HepG2 (cell line): ENCODE results near the gene USP28. TPM values are rescaled to one million over a fixed set of nuclear protein-coding genes. Genes with fewer than 3 reads are reported as not detected.

Source experiments
- ASH2L ChIP-seq: fragments of 300-600, 200-600 bp; sonication (generic); IDR thresholded peaks from 2 replicates; pipeline ENCODE4 v1.7.0; 2017; ENCODE audit warnings: low read depth, mild to moderate bottlenecking, moderate library complexity, mixed read lengths, low read length; ENCODE audit not compliant: insufficient read length
- BRCA1 ChIP-seq: sonication (generic); formaldehyde crosslinking; IDR thresholded peaks from 2 replicates; pipeline ENCODE4 v1.4.0; 2020; ENCODE audit warnings: missing genetic modification reagents
- FIP1L1 ChIP-seq: fragments of 200-400 bp; formaldehyde crosslinking; IDR thresholded peaks from 2 replicates; pipeline ENCODE4 v1.6.1; 2018; ENCODE audit warnings: low read depth, mild to moderate bottlenecking, low read length, moderate library complexity, borderline replicate concordance; ENCODE audit not compliant: insufficient read depth
- FOXP4 ChIP-seq: sonication (generic); formaldehyde crosslinking; IDR thresholded peaks from 2 replicates; pipeline ENCODE4 v1.4.0; 2020; ENCODE audit warnings: missing genetic modification reagents
- HOXA3 ChIP-seq: sonication (generic); formaldehyde crosslinking; IDR thresholded peaks from 2 replicates; pipeline ENCODE4 v1.5.0; 2020; ENCODE audit warnings: missing genetic modification reagents
- KDM6A ChIP-seq: IDR thresholded peaks from 2 replicates; pipeline ENCODE4 v1.6.1; 2016; ENCODE audit warnings: low read depth
- KLF16 ChIP-seq, 2 experiments: sonication (generic) in 1 of 2; formaldehyde crosslinking in 1 of 2; IDR thresholded peaks; 2 replicates each; pipeline versions ENCODE4 v1.6.1 to v1.8.0; 2016 to 2023; ENCODE audit warnings: missing genetic modification reagents in 2 of 2, missing compliant biosample characterization in 1 of 2
- NR2F6 ChIP-seq, 2 experiments: IDR thresholded peaks; 2 replicates each; pipeline ENCODE4 v1.6.1; 2016; ENCODE audit warnings: antibody characterized with exemption in 1 of 2, mild to moderate bottlenecking in 1 of 2
- PHB2 ChIP-seq: fragments of 450-650 bp; IDR thresholded peaks from 2 replicates; pipeline ENCODE4 v1.6.1; 2018; ENCODE audit not compliant: partially characterized antibody
- RBFOX2 ChIP-seq: fragments of 200-400 bp; formaldehyde crosslinking; IDR thresholded peaks from 2 replicates; pipeline ENCODE4 v1.6.1; 2017; ENCODE audit warnings: low read depth, mild to moderate bottlenecking, low read length
- SMYD3 ChIP-seq: sonication (generic); formaldehyde crosslinking; IDR thresholded peaks from 2 replicates; pipeline ENCODE4 v1.8.1; 2023; ENCODE audit warnings: mild to moderate bottlenecking, missing genetic modification reagents
- TMF1 ChIP-seq: sonication (generic); formaldehyde crosslinking; IDR thresholded peaks from 2 replicates; pipeline ENCODE4 v1.8.1; 2022; ENCODE audit warnings: low read depth, missing genetic modification reagents
- ZBTB20 ChIP-seq: sonication (generic); formaldehyde crosslinking; IDR thresholded peaks from 2 replicates; pipeline ENCODE4 v1.8.1; 2023; ENCODE audit warnings: missing genetic modification reagents, low read depth, mild to moderate bottlenecking, borderline replicate concordance
- ZNF12 ChIP-seq: sonication (generic); formaldehyde crosslinking; IDR thresholded peaks from 2 replicates; pipeline ENCODE4 v1.5.0; 2020; ENCODE audit warnings: missing genetic modification reagents
- ZNF136 ChIP-seq: sonication (generic); formaldehyde crosslinking; IDR thresholded peaks from 2 replicates; pipeline ENCODE4 v1.8.1; 2022; ENCODE audit warnings: low read depth, mild to moderate bottlenecking, moderate library complexity, missing genetic modification reagents
- ZNF160 ChIP-seq: sonication (generic); formaldehyde crosslinking; IDR thresholded peaks from 2 replicates; pipeline ENCODE4 v1.8.0; 2022; ENCODE audit warnings: mild to moderate bottlenecking, inconsistent platforms, missing genetic modification reagents
- ZNF280B ChIP-seq: sonication (generic); formaldehyde crosslinking; IDR thresholded peaks from 2 replicates; pipeline ENCODE4 v1.5.0; 2020; ENCODE audit warnings: missing genetic modification reagents, mild to moderate bottlenecking, borderline replicate concordance
- ZNF326 ChIP-seq: sonication (generic); formaldehyde crosslinking; IDR thresholded peaks from 2 replicates; pipeline ENCODE4 v1.4.0; 2020; ENCODE audit warnings: missing genetic modification reagents, borderline replicate concordance
- ZNF333 ChIP-seq: sonication (generic); formaldehyde crosslinking; IDR thresholded peaks from 2 replicates; pipeline ENCODE4 v1.4.0; 2020; ENCODE audit warnings: mild to moderate bottlenecking, missing genetic modification reagents, borderline replicate concordance
- ZNF549 ChIP-seq: sonication (generic); formaldehyde crosslinking; IDR thresholded peaks from 2 replicates; pipeline ENCODE4 v1.5.0; 2020; ENCODE audit warnings: missing genetic modification reagents
- ZNF552 ChIP-seq: sonication (generic); formaldehyde crosslinking; IDR thresholded peaks from 2 replicates; pipeline ENCODE4 v1.9.0; 2022; ENCODE audit warnings: missing genetic modification reagents, mild to moderate bottlenecking, borderline replicate concordance
- ZNF761 ChIP-seq: sonication (generic); formaldehyde crosslinking; conservative IDR thresholded peaks from 2 replicates; pipeline ENCODE4 v1.4.0; 2020; ENCODE audit warnings: mild to moderate bottlenecking, missing genetic modification reagents
- ZNF816 ChIP-seq: sonication (generic); formaldehyde crosslinking; IDR thresholded peaks from 2 replicates; pipeline ENCODE4 v1.8.0; 2022; ENCODE audit warnings: missing genetic modification reagents, mild to moderate bottlenecking, borderline replicate concordance
- ZSCAN20 ChIP-seq: sonication (generic); formaldehyde crosslinking; IDR thresholded peaks from 2 replicates; pipeline ENCODE4 v1.4.0; 2020; ENCODE audit warnings: missing genetic modification reagents, mild to moderate bottlenecking, borderline replicate concordance
- polyA plus RNA-seq, 8 experiments: library from polyadenylated mRNA; depleted of rRNA in 3 of 8; stranded (reverse) in 7 of 8; unstranded in 1 of 8; fragments of >200 nt; fragmentation: Illumina TruSeq in 4 of 8; extraction: Trizol in 4 of 8; gene quantifications; 2 replicates each; pipeline versions ENCODE4 v1.2.1 to v1.2.3, GENCODE V29; 2011 to 2016; ENCODE audit warnings: low read depth in 4 of 8, missing spikeins in 1 of 8, mixed read lengths in 1 of 8; ENCODE audit not compliant: insufficient read depth in 1 of 8
- total RNA-seq, 5 experiments: library from RNA; depleted of rRNA; stranded (reverse); fragments of >200 nt; fragmentation: Illumina TruSeq; extraction: Trizol; gene quantifications; 2 replicates each; pipeline ENCODE4 v1.2.3, GENCODE V29; 2016; ENCODE audit warnings: low read depth in 1 of 5
- TF ChIP-seq, protein P1 (sequence below): sonication (generic); formaldehyde crosslinking; IDR thresholded peaks from 2 replicates; pipeline ENCODE4 v1.8.1; 2023; ENCODE audit warnings: missing genetic modification reagents, inconsistent platforms, borderline replicate concordance

Gene USP28
- total and polyA plus RNA-seq, 2 of the 13 experiments (the other 11 are each of a cell fraction or from before 2014, with no cell fraction given) = 29.6 to 34.3 TPM

- TF ChIP-seq ZNF552 (no peak; the same call in 1 of the 2 replicates), ZNF816 (CRISPR knock-in tag) (no peak; the same call in 1 of the 2 replicates), ZNF160 (CRISPR knock-in tag) (peak; percentile 74), KDM6A (no peak), KLF16 (CRISPR knock-in tag; IDR thresholded peaks at IDR 0.05) (0 out of 4 replicates have a peak, but pooled peaks of 1 of the 2 experiments have one; percentile 15), FOXP4 (CRISPR knock-in tag) (peak; percentile 46; the same call in 1 of the 2 replicates), ZNF326 (no peak), FIP1L1 (no peak), ZNF549 (CRISPR knock-in tag) (no peak), ZNF761 (CRISPR knock-in tag) (no peak; the same call in 1 of the 2 replicates), SMYD3 (no peak), HOXA3 (CRISPR knock-in tag) (peak; percentile 85), ZNF12 (CRISPR knock-in tag) (0 out of 2 replicates have a peak, but pooled peaks have one; percentile 30), ZNF280B (CRISPR knock-in tag) (0 out of 2 replicates have a peak, but pooled peaks have one; percentile 59), BRCA1 (CRISPR knock-in tag) (peak; percentile 87; the same call in 1 of the 2 replicates), PHB2 (no peak), ASH2L (peak; percentile 49), ZBTB20 (CRISPR knock-in tag) (peak; percentile 31; the same call in 1 of the 2 replicates), ZSCAN20 (CRISPR knock-in tag) (no peak), RBFOX2 (peak; percentile 95), NR2F6 (IDR thresholded peaks at IDR 0.05) (no peak), NR2F6 (CRISPR knock-in tag; IDR thresholded peaks at IDR 0.05) (no peak; the same call in 1 of the 2 replicates), TMF1 (CRISPR knock-in tag) (peak; percentile 55; the same call in 1 of the 2 replicates), ZNF136 (CRISPR knock-in tag) (no peak), ZNF333 (CRISPR knock-in tag) (peak; percentile 78; the same call in 1 of the 2 replicates)
- TF ChIP-seq, protein P1, sequence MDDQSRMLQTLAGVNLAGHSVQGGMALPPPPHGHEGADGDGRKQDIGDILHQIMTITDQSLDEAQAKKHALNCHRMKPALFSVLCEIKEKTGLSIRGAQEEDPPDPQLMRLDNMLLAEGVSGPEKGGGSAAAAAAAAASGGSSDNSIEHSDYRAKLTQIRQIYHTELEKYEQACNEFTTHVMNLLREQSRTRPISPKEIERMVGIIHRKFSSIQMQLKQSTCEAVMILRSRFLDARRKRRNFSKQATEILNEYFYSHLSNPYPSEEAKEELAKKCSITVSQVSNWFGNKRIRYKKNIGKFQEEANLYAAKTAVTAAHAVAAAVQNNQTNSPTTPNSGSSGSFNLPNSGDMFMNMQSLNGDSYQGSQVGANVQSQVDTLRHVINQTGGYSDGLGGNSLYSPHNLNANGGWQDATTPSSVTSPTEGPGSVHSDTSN (CRISPR knock-in tag) = no peak
Observed at GRCh38 chr11:113875234-113876073, at the start of gene USP28 (continued).
